GM23338 (cell line): ENCODE results near the gene CSTF1. TPM values are rescaled to one million over a fixed set of nuclear protein-coding genes. Genes with fewer than 3 reads are reported as not detected.

Experiments used
- ATAC-seq: fragments of 200-7000 bp; cut with Tn5 transposase; 3 replicates; pipeline ENCODE4 v1.9.1; 2020
- DNase-seq: peaks from one replicate; pipeline ENCODE4 v3.0.0-alpha.2; 2015; ENCODE audit warnings: low spot score
- H2AFZ ChIP-seq: fragments of 200-600 bp; sonication (generic); 2 replicates; pipeline ENCODE4 v1.8.0; 2016; ENCODE audit warnings: antibody characterized with exemption, mild to moderate bottlenecking, moderate library complexity
- H3F3A ChIP-seq: fragments of 200-600 bp; sonication (generic); replicated peaks from 2 replicates; pipeline ENCODE4 v1.8.0; 2017; ENCODE audit warnings: antibody characterized with exemption, mixed run types, low read depth
- H3K27ac ChIP-seq: fragments of 200-600 bp; sonication (generic); 2 replicates; pipeline ENCODE4 v1.6.1; 2016; ENCODE audit warnings: low read depth
- H3K27me3 ChIP-seq: fragments of 200-600 bp; sonication (generic); 2 replicates; pipeline ENCODE4 v1.8.0; 2016; ENCODE audit warnings: mild to moderate bottlenecking, mixed run types, moderate library complexity; ENCODE audit not compliant: insufficient read depth
- H3K36me3 ChIP-seq: fragments of 200-600 bp; sonication (generic); 2 replicates; pipeline ENCODE4 v1.8.0; 2016; ENCODE audit warnings: mild to moderate bottlenecking; ENCODE audit not compliant: insufficient read depth
- H3K4me1 ChIP-seq: fragments of 200-600 bp; sonication (generic); 2 replicates; pipeline ENCODE4 v1.8.0; 2016; ENCODE audit warnings: mild to moderate bottlenecking, moderate library complexity; ENCODE audit not compliant: insufficient read depth
- H3K4me2 ChIP-seq: fragments of 200-600 bp; sonication (generic); 2 replicates; pipeline ENCODE4 v1.7.1; 2017; ENCODE audit warnings: mixed run types
- H3K4me3 ChIP-seq: fragments of 200-600 bp; sonication (generic); 2 replicates; pipeline ENCODE4 v1.6.1; 2016; ENCODE audit warnings: mixed run types
- H3K79me2 ChIP-seq: fragments of 200-600 bp; sonication (generic); replicated peaks from 2 replicates; pipeline ENCODE4 v1.8.0; 2017; ENCODE audit warnings: mild to moderate bottlenecking; ENCODE audit not compliant: insufficient read depth
- H3K9me2 ChIP-seq: fragments of 200-600 bp; sonication (generic); 2 replicates; pipeline ENCODE4 v1.8.0; 2017; ENCODE audit not compliant: insufficient read depth
- H4K20me1 ChIP-seq: fragments of 200-600 bp; sonication (generic); replicated peaks from 2 replicates; pipeline ENCODE4 v1.8.0; 2017; ENCODE audit warnings: mild to moderate bottlenecking; ENCODE audit not compliant: insufficient read depth
- H3K27ac Mint-ChIP-seq: 2 replicates; pipeline ENCODE4 v1.8.0; 2020; ENCODE audit warnings: inconsistent platforms, mild to moderate bottlenecking, moderate library complexity, mixed read lengths
- H3K27me3 Mint-ChIP-seq: 3 replicates; pipeline ENCODE4 v1.8.0; 2022; ENCODE audit warnings: low read depth, mild to moderate bottlenecking, moderate library complexity, mixed read lengths, inconsistent platforms; ENCODE audit not compliant: insufficient read depth, poor library complexity
- H3K36me3 Mint-ChIP-seq: 3 replicates; pipeline ENCODE4 v1.8.0; 2021; ENCODE audit warnings: low read depth, mild to moderate bottlenecking, inconsistent platforms, moderate library complexity, mixed read lengths
- H3K4me1 Mint-ChIP-seq: 3 replicates; pipeline ENCODE4 v1.8.0; 2020; ENCODE audit warnings: mild to moderate bottlenecking, inconsistent platforms, mixed read lengths
- H3K4me3 Mint-ChIP-seq: 3 replicates; pipeline ENCODE4 v1.8.0; 2021; ENCODE audit warnings: moderate library complexity, mild to moderate bottlenecking, inconsistent platforms, mixed read lengths
- H3K9me3 Mint-ChIP-seq: 3 replicates; pipeline ENCODE4 v1.8.0; 2020; ENCODE audit warnings: moderate library complexity, mild to moderate bottlenecking, inconsistent platforms, mixed read lengths
- CREB1 ChIP-seq: fragments of 250-450 bp; sonication (Bioruptor Pico); IDR thresholded peaks from 2 replicates; pipeline ENCODE4 v1.5.0; 2020; ENCODE audit warnings: low read depth, mild to moderate bottlenecking, moderate library complexity
- CTCF ChIP-seq, 2 experiments: fragments of 200-600 bp in 1 of 2; sonication (generic) in 1 of 2; conservative IDR thresholded peaks; 2 replicates each; pipeline versions ENCODE4 v1.5.1 to v1.6.1; 2016 to 2017; ENCODE audit warnings: antibody characterized with exemption in 2 of 2, low read depth in 2 of 2, mild to moderate bottlenecking in 2 of 2, moderate library complexity in 1 of 2
- ETS1 ChIP-seq: IDR thresholded peaks from 2 replicates; pipeline ENCODE4 v1.6.1; 2016; ENCODE audit warnings: antibody characterized with exemption
- EZH2 ChIP-seq: fragments of 200-600 bp; sonication (generic); IDR thresholded peaks from one replicate; pipeline ENCODE4 v1.8.0; 2017; ENCODE audit warnings: antibody characterized with exemption, mild to moderate bottlenecking, low read depth; ENCODE audit not compliant: unreplicated experiment
- EZH2phosphoT487 ChIP-seq: fragments of 200-600 bp; sonication (generic); IDR thresholded peaks from one replicate; pipeline ENCODE4 v1.8.1; 2018; ENCODE audit warnings: antibody characterized with exemption; ENCODE audit not compliant: unreplicated experiment
- JUNB ChIP-seq: IDR thresholded peaks from one replicate; pipeline ENCODE4 v1.6.1; 2016; ENCODE audit warnings: antibody characterized with exemption; ENCODE audit not compliant: unreplicated experiment
- NANOG ChIP-seq: IDR thresholded peaks from 2 replicates; pipeline ENCODE4 v1.6.1; 2016; ENCODE audit warnings: antibody characterized with exemption, borderline replicate concordance
- POLR2AphosphoS5 ChIP-seq: IDR thresholded peaks from 2 replicates; pipeline ENCODE4 v1.6.1; 2016; ENCODE audit warnings: antibody characterized with exemption, low read depth
- REST ChIP-seq: IDR thresholded peaks from one replicate; pipeline ENCODE4 v1.6.1; 2018; ENCODE audit warnings: antibody characterized with exemption; ENCODE audit not compliant: unreplicated experiment
- STAT1 ChIP-seq: IDR thresholded peaks from one replicate; pipeline ENCODE4 v1.6.1; 2016; ENCODE audit warnings: antibody characterized with exemption; ENCODE audit not compliant: unreplicated experiment
- ZNF114 ChIP-seq: fragments of 250-450 bp; sonication (Bioruptor Pico); IDR thresholded peaks from 2 replicates; pipeline ENCODE4 v1.5.0; 2020; ENCODE audit warnings: mild to moderate bottlenecking, moderate library complexity
- ZNF331 ChIP-seq: fragments of 250-450 bp; sonication (Bioruptor Pico); IDR thresholded peaks from 2 replicates; pipeline ENCODE4 v1.5.0; 2020; ENCODE audit warnings: low read depth, mild to moderate bottlenecking, moderate library complexity
- ZNF462 ChIP-seq: fragments of 250-450 bp; sonication (Bioruptor Pico); IDR thresholded peaks from 2 replicates; pipeline ENCODE4 v1.5.0; 2020; ENCODE audit warnings: mild to moderate bottlenecking, moderate library complexity
- polyA plus RNA-seq: library from polyadenylated mRNA; unstranded; fragments of >200 nt; fragmentation: Nextera tagmentation; extraction: Ambion mirVana; gene quantifications from 2 replicates; pipeline ENCODE4 v1.2.1, GENCODE V29; 2016
- total RNA-seq: library from RNA; depleted of rRNA; stranded (reverse); fragments of >200 nt; shearing (Covaris generic); gene quantifications from 2 replicates; pipeline ENCODE4 v1.2.3, GENCODE V29; 2014

Gene CSTF1
- total and polyA plus RNA-seq, 2 experiments from 2014 or later: 21.5 to 62.3 TPM

- peaks cover 37% of the 10 kb centered on the region for H3K36me3 ChIP-seq
- no peak for TF ChIP-seq ZNF331 (CRISPR knock-in tag)
- no peak for TF ChIP-seq REST
- TF ChIP-seq ZNF462 (CRISPR knock-in tag): no peak
- no peak for TF ChIP-seq ETS1
- TF ChIP-seq EZH2phosphoT487: no peak
- no peak for TF ChIP-seq STAT1
- TF ChIP-seq POLR2AphosphoS5: no peak
- no peak for TF ChIP-seq JUNB
- no peak for TF ChIP-seq ZNF114
- no peak for TF ChIP-seq EZH2
- TF ChIP-seq NANOG: no peak
- no peak for TF ChIP-seq CTCF (conservative IDR thresholded peaks at IDR 0.05; ENCODE audit: low read depth in 2 of 2)
- no peak for TF ChIP-seq CREB1 (CRISPR knock-in tag)
- peaks cover 48% of the 10 kb centered on the region for H4K20me1 ChIP-seq
These were observed 19.6 kb upstream of the CSTF1 start for GRCh38 chr20:56372850-56373249.

More at GRCh38 chr20:56372850-56373249, 19.6 kb upstream of the CSTF1 start:
- Histone ChIP-seq H3K27me3 (no peaks in the 10 kb centered on the region), H3K27ac (no peak overlapping the region), H3K9me2 (no peaks in the 10 kb centered on the region), H3K4me2 (no peak overlapping the region), H3K4me3 (no peak overlapping the region), H3K4me1 (no peaks in the 10 kb centered on the region), H3F3A (no peaks in the 10 kb centered on the region; the same call in 1 of the 2 replicates), H3K79me2 (peaks cover 61% of the 10 kb centered on the region), H2AFZ (no peak overlapping the region)
- H3K27ac Mint-ChIP-seq: no peak overlapping the region
- ATAC-seq (no peak), DNase-seq (no peak)
- H3K4me1 Mint-ChIP-seq: no peaks in the 10 kb centered on the region
- no peak overlapping the region for H3K4me3 Mint-ChIP-seq
- H3K9me3 Mint-ChIP-seq: no peaks in the 10 kb centered on the region
- H3K27me3 Mint-ChIP-seq: peaks cover 4% of the 10 kb centered on the region
- H3K36me3 Mint-ChIP-seq: peaks cover 74% of the 10 kb centered on the region
